NCI-H345 (cell line): ENCODE results near the gene MAP3K3.

Experiments
- DNase-seq: peaks from one replicate; lab custom pipeline; 2025; lab: John Stamatoyannopoulos, UW

The MAP3K3 gene

GRCh38 chr17:63652106-63652505 is 29.9 kb downstream of the MAP3K3 start:
- DNase-seq: no peak

DNA sequence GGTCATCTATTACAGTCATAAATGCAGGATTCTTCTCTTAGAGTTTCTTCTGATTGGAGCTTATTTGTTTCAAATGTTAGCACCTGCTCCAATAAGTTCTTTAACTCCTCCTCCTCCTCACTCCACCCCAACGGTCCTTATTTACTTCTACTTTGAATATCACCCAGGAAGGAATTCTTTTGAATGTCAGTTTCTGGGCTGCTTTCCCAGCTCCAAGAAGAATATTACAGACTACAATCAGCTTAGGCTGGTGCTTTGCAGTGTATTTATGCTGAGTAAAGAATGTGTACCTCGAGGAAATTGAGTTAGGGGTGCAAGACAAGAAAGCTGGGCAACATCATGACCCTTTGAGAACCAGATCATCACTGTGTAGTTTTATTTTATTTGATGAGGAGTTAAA is 30.8 kb downstream of the MAP3K3 start:
- DNase-seq: no peak

DNA sequence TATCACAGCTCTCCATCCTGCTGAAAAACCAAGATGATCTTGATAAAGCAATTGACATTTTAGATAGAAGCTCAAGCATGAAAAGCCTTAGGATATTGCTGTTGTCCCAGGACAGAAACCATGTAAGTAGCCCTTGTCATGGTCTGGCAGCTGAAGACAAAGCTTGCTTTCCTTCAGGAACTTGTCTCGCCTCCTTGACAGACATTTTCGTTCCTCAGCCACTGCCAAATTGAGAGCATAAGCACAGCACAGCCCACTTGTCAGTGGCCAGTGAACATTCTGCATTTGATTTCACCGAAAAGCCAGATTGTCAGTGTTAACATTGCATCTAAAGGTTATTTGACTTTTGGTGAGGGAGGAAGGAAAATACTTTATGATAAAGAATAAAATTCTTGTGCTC is 35.6 kb downstream of the MAP3K3 start:
- DNase-seq: no peak

DNA sequence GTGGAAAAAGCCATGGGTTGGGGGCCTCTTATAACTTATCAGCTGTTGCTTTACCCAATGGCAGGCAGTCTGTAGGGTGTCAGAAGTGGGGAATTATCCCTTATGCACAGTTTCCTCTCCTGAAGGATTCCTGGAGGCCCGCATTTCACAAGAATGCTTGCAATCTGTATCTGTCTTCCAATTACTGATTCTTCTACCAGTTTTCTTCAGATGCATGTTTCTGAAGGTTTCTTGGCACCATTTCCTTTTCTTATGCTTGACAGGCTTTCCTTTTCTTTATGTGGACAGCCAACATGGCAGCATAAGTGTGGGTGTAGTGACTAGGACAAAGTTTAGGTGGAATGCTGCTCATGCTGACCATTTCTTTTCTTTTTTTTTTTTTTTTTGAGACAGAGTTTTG is 36.1 kb downstream of the MAP3K3 start:
- DNase-seq: no peak

GRCh38 chr17:63659850-63660249 is 37.6 kb downstream of the MAP3K3 start:
- no peak for DNase-seq

- no peak for DNase-seq
These were observed 43.5 kb downstream of the MAP3K3 start for GRCh38 chr17:63665527-63666214.

DNA sequence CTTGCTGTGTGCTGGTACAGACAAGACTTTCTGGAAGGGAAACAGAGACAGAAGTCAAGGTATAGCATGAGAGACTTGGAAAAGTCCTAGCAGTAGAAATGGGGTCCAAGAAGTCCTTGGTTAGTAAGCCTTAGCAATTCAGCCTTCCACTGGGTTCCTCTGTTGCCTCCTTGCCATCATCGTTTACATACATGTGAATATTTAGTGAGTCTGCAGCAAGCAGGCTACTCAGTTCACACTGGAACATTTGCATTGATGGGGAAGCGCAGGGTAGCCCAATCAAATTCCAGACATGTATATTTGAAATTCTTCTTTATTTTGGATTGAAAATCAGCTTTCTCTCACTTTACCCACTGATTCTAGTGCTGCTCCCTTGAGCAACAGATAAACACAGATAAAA is 50.6 kb downstream of the MAP3K3 start:
- no peak for DNase-seq

DNA sequence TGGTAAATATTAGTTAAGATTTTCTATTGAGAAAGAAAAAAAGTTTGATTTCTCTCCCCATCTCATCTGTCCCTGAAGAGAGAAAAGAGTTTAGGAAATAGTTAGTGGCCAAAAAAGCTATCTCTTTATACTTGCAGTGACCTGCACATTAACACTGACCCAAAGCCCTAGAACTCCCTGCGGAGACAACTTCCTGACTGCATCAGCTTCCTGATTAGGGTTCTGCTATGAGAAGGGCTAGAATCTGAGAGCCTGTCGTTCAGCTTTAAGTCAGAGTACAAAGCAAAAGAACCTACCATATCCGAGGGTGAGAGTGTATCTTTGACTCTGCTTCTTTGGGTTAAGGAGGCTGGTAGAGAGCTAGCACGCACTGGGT is 53.0 kb downstream of the MAP3K3 start:
- DNase-seq: no peak

DNA sequence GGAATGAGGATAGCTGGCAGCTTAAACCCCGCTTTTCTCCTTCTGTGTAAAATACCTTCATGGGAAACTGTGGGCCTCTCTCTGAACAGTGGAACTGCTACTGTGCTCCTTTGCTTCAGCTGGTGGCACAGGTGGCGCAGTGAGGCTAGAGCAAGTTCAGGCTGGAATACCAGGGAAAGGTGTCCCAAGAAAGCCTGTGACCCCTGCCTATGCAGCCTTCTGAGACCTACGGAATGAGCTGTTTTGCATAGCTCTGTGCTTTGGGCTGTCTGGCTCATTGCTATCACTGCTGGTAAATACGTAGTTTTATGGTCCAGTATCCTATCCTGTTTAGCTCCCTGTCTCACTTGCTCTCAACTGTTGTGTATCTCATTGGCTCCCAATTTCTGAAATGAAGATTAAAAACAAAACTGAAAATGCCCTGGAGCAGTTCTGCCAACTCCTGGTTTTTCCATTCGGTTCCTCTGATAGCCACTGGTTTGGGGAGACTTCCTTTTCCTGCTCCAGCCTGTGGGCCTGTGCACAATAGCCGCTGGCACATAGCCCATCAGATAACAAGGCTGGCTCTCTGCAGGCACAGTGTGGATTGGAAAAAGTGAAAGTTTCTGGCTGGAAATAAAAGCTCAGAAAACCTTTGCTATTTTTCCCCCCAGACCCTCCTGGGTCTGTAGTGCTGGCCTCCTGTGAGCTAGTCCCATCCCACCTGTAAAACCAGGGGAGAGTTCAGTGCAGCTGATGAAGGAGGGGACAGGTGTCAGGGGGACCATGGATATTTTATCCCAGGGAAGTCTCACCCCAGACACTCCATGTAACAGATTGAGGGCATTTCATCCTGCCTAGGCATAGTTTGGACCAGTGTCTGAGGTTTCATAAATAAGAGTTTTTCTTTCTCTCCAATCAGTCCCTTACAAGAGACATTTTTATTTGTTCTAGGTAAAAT is 53.7 kb downstream of the MAP3K3 start:
- no peak for DNase-seq

GRCh38 chr17:63676584-63676983 is 54.4 kb downstream of the MAP3K3 start:
- DNase-seq: no peak

- no peak for DNase-seq
These were observed 57.0 kb downstream of the MAP3K3 start for GRCh38 chr17:63679214-63679613.

- no peak for DNase-seq
These were observed 58.5 kb downstream of the MAP3K3 start for GRCh38 chr17:63680700-63681099.

- DNase-seq: no peak
These were observed 59.3 kb downstream of the MAP3K3 start for GRCh38 chr17:63681530-63681929.

- no peak for DNase-seq
These were observed 60.2 kb downstream of the MAP3K3 start for GRCh38 chr17:63682441-63682840.

- DNase-seq: no peak
These were observed 60.8 kb downstream of the MAP3K3 start for GRCh38 chr17:63682981-63683380.

GRCh38 chr17:63685041-63685440 is 62.8 kb downstream of the MAP3K3 start:
- no peak for DNase-seq

GRCh38 chr17:63685578-63685977 is 63.4 kb downstream of the MAP3K3 start:
- no peak for DNase-seq

- no peak for DNase-seq
These were observed 64.0 kb downstream of the MAP3K3 start for GRCh38 chr17:63686138-63686685.

GRCh38 chr17:63688396-63689020 is 66.3 kb downstream of the MAP3K3 start:
- DNase-seq: no peak

- DNase-seq: no peak
These were observed 67.3 kb downstream of the MAP3K3 start for GRCh38 chr17:63689479-63689878.

DNA sequence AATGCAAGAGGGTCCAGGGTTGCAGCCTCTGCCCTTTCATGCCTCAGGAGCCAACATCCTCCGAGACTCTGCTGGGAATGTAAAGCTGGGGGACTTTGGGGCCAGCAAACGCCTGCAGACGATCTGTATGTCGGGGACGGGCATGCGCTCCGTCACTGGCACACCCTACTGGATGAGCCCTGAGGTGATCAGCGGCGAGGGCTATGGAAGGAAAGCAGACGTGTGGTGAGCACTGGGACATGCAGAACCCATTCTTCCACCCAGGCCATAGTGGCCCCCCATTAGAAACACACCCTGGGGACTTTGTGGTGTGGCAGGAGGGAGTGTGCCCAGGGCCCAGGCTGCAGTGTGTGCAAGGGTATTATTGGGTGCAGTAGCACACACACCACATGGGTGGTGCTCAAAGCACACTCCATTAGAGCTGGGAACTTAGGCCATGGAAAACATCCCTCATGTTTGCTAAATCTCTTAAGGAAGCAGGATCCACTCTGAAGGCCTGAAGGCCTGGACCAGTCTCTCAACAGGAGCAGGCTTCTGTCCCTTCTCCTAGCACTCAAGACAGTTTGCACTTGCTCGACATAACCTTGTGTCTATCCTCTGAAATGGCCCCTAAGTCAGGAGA is 70.1 kb downstream of the MAP3K3 start:
- DNase-seq: no peak
